Activated gamma-delta T cell treated with Interleukin-2 at 50 U/mL for 16 hours (primary cell): Measurements from ENCODE around the gene KDELR3.

Experiments
- DNase-seq: peaks from one replicate; pipeline ENCODE4 v3.0.0-alpha.2; 2020

KDELR3 gene

DNA sequence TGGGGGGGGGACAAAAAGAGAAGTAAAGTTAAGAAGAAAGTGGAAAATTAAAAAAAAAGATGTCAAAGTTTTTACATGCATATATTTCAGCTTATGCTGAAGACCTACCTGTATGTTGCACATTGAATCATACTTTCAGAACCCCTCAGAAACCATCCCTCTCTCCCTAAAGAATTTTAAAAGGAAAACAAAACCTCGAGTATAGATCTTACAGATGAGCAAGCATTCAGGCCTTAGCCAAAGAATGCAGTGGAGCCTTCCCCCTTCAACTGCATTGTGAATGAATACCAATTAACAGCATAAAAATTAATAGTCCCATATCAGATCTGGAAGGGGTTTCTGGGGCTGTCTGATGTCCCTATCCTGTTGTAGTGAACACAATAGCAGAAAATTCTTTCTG lies 16.3 kb downstream of the KDELR3 start:
- DNase-seq = no peak

- no peak for DNase-seq
Measured at GRCh38 chr22:38485783-38486182, 17.9 kb downstream of the KDELR3 start.

GRCh38 chr22:38487946-38488345 lies 20.1 kb downstream of the KDELR3 start:
- no peak for DNase-seq

DNA sequence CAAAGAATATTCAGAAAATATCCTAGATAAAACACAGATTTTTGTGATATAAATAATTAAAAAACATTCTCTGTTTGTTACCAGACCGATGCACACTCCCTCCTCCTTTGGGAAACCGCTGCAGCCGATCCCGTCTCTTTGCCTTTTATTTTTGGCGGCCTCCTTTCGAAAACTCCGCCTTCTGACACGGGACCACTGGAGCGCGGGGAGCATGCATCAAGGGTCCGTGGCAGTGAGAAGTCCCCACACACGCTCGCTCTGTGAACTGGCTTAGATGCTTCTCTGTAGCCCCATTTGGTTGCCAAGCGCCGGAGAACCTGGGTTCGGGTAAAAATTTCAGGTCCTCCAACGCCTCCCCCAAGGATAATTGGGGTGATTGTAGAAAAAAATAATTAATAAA lies 21.2 kb downstream of the KDELR3 start:
- no peak for DNase-seq

DNA sequence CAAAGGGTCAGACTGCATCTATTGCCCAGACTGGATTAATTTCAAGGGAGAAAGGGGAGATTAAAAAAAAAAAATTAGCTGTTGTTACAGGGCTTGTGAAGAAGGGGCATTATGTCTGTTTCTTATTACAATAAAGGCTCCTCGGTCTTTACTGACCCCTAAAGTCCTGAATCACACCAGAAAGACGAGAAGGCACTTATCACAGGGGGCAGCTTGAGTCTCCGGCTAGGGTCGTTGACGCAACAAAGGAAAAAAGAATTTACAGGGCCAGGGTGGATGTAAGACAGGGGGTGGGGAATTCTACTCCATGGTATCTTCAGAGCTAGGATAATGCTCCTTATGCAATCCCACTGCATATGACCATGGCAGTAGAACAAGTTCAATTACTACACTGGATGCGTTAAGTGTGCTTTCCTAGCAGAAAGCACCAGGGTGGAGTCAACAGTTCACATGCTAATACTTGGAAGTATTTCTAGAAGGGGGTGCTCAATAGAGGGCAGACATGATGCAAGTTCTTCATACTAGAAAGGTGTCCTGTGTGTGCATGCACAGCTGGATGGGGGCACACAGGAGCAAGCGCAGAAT lies 21.8 kb downstream of the KDELR3 start:
- DNase-seq = no peak

DNA sequence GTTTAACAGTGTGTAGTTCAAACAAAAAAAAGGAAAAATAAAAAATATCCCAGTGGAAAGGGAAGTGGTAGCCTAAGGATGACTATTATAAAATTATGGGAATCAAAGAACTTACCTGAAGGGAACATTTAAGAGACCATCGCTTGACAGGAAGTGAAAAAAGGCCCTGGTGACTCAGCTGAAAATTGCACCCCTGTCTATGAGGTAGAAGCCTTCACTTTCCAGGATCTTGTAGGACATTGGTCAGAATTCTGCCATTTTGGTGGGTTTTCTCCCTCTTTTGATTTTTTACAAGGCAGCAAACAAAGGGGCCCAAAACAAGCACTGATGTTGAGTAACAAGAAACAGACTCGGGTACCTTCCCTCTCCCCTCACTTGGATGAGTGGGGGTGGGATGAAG lies 22.6 kb downstream of the KDELR3 start:
- no peak for DNase-seq

- no peak for DNase-seq
Measured at GRCh38 chr22:38490915-38491314, 23.0 kb downstream of the KDELR3 start.

- no peak for DNase-seq
Measured at GRCh38 chr22:38491707-38492348, 23.9 kb downstream of the KDELR3 start.

GRCh38 chr22:38494498-38494897 lies 26.6 kb downstream of the KDELR3 start:
- DNase-seq = no peak

GRCh38 chr22:38494939-38495338 lies 27.0 kb downstream of the KDELR3 start:
- no peak for DNase-seq

DNA sequence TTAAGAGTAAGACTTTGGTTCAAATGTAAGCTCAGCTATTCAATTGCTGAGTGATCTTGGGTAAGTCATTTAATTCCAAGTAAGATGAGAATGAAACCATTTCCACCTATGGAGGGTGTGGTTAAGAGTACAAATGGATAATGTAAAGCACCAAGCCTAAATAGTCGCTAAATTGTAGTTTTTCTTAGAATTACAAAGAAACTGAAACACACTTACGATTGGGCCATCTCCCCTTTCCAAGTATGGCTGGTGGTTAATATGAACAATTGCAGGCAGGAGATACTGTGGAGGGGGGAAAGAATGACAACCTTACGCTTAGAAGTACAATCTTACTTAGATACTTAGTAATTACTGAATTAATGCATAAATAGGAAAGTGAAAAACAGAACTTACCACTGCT lies 30.0 kb downstream of the KDELR3 start:
- no peak for DNase-seq

GRCh38 chr22:38501797-38502672 lies 34.1 kb downstream of the KDELR3 start:
- no peak for DNase-seq

GRCh38 chr22:38503021-38503420 lies 35.1 kb downstream of the KDELR3 start:
- no peak for DNase-seq

DNA sequence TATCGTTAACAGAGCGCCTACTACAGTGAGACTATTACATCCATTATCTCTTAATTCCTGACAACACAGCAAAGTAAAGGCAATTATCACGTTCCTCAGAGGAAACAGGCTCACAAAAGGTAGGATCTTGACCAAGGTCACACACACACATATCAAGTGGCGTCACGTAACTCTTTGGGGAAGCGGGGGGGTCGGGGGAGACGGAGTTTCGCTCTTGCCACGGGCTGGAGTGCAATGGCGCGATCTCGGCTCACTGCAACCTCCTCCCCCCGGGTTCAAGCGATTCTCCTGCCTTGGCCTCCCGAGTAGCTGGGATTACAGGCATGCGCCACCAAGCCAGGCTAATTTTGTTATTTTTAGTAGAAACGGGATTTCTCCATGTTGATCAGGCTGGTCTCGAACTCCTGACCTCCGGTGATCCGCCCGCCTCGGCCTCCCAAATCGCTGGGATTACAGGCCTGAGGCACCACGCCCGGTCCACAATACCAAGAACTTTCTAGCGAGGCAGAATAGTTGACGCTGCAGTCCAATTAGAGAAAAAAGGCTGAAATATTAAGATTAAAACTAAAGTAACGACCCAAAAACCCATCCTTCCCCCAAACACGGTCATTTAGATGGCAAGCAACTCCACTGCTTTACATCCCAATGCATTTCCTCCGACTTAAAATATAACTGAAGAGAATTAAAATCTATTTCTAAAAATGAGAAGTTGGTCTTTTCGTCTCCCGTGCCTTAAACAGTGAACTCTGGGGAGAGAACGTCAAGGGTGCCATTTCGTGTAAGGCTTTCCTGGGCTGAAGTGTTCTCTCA lies 37.0 kb downstream of the KDELR3 start:
- DNase-seq = peak; percentile 44

DNA sequence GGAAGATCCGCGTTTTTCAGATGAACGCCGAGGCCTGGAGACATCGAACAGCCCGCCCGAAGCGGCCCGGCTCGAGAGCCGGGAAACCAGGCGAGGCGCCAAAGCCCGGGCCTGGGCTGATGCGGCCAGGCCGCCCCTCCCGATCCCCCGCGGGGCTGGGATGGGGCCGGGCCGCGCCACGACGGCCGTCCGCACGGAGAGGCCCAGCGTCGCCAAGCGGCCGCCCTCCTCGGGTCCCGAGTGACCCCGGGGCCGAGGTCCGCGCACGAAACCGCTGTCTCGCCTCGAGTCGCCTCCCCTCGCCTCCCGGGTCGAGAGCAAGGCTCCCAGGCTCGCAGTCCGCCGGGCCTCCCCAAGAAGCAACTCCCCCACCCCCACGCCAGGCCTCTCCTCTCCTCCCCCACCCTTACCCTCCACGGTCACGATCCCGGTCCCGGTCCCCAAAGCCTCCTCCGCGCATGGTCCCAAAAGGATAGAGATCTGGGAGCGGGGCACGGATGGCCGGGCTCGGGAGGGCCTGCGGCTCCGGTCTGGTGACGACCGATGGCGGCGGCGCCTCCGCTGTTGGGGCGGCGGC lies 37.7 kb downstream of the KDELR3 start:
- DNase-seq = peak; percentile 56

DNA sequence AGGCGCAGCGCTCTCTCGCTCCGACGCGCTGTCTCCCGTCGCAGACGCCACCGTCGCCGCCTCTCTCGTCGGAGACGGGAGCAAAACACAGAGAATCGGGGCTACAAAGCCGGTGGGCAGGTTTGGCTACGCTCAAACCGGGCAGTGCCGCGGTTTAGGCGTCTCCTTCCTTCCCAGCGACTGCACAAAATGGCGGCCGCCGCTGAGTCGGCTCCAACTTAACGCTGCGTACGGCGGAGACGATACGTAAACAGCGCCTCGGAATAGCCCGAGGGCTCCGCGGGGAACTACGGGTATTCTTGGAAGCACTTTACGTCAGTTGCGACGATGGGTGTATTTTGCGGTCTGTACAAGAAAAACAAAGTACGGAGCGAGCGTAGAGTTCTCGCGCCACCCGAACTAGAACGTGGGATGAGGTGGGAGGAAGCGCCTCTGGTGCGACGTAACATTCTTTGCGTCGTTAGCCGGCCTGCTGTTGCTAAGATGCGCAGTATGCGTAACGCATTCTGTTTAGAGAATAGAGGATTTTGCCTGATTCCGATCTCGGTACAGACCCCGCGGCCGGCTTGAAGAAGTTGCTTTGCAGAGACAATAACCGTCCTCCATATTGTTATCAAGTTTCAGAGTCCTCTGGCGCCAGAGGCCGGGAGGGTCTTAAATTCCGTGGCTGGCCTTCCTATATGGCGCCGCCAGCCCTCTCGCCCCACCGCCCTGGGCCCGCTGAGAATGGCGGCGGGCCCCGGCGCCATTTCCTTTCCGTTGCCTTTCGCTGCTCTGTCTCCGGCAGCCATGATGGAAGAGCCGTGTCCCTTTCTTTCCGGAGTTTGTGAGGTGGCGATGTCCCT lies 38.4 kb downstream of the KDELR3 start, which contains the start of gene DDX17:
Gene DDX17 (minus strand): TSS at position 194 of the 845 bp plus-strand sequence.
- peak; percentile 93 for DNase-seq

GRCh38 chr22:38510416-38510970 lies 42.6 kb downstream of the KDELR3 start:
- DNase-seq = no peak

DNA sequence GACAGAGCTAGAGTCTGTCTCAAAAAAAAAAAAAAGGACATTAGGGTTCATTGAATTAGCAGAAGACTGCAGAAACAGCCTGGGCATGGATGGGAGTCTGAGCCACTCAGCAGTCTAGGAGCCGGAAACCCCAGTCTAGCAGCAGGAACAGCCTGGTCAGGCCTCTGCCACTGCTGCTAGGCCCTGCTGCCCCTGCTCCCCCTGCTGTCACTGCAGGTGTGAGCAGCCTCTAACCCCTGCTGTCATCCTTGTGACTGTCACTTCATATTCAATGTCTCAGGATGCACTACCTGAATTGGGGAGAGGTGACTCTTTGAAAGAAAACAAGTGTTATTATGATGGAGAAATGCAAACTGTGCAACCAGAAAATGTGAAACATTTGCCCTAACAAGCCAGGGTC lies 45.2 kb downstream of the KDELR3 start:
- peak; percentile 57 for DNase-seq

GRCh38 chr22:38518620-38519019 lies 50.7 kb downstream of the KDELR3 start:
- no peak for DNase-seq

DNA sequence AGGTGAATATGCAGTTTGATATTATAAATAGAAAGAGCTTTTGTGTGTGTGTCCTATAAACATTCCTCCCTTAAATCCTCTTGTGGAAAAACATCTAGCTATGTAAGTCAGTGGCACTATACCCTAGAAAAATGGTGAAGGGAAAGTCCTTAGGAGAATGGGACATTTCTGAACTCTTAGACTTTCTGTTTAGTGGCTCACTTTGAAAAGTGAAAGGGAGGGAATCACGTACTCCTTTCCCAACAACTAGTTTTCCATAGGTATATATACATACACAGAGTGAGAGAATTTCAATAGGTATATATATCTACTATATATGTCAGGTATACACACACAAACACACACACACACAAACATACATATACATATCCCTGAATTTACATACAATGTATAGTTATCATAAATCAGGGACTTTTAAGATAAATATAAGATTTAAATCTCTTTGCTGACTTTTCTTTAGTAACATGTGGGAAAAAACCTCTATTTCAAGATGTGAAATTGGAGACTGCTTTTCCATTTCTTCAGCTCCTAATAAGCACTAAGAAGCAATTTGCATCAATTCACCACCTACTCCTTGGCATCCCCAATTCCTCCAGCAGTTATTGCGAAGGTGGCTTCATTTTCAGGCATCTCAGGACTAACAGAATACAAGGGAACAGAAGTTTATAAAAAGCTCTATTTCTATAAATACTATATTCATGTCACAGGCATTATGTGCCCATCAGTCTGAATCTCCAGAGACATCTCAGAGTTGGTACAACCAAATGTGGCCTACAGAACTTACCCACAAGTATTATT lies 51.8 kb downstream of the KDELR3 start:
- no peak for DNase-seq

GRCh38 chr22:38523029-38523428 lies 55.1 kb downstream of the KDELR3 start:
- DNase-seq = no peak
